Measurements from ENCODE around the gene RNF150.
A peak's percentile ranks its signal among the peaks of the same experiment; 100 is the strongest.
"Not testable (repeated sequence)": the region's sequence is repeated elsewhere in the genome, so short reads cannot be mapped to it uniquely, and the experiment has no call there.

Gene RNF150

GRCh38 chr4:141133146-141133998, at the start of gene RNF150:
TSS of gene RNF150 (minus strand) at chr4:141133469.
- peak; percentile 79 to 81 for DNase-seq (ENCODE audit: low read depth in 2 of 2)

GRCh38 chr4:141180991-141181761, 47.9 kb upstream of the RNF150 start:
- no peak for DNase-seq (ENCODE audit: low read depth in 2 of 2)

GRCh38 chr4:141179474-141180373, 46.5 kb upstream of the RNF150 start:
- DNase-seq (ENCODE audit: low read depth in 2 of 2), result no peak

GRCh38 chr4:141177171-141177570, 43.9 kb upstream of the RNF150 start:
- DNase-seq (ENCODE audit: low read depth in 2 of 2), result no peak

GRCh38 chr4:141174457-141174856, 41.2 kb upstream of the RNF150 start:
- no peak for DNase-seq (ENCODE audit: low read depth in 2 of 2)

- DNase-seq (ENCODE audit: low read depth in 2 of 2), result no peak
These were observed 37.4 kb upstream of the RNF150 start for GRCh38 chr4:141170671-141171070.

- no peak for DNase-seq (ENCODE audit: low read depth in 2 of 2)
These were observed 36.1 kb upstream of the RNF150 start for GRCh38 chr4:141169391-141169790.

GRCh38 chr4:141165001-141165400, 31.7 kb upstream of the RNF150 start:
- DNase-seq (ENCODE audit: low read depth in 2 of 2), result not testable (repeated sequence)

- DNase-seq (ENCODE audit: low read depth in 2 of 2), result no peak
These were observed 25.8 kb upstream of the RNF150 start for GRCh38 chr4:141159027-141159426.

- peak; percentile 18 to 24 for DNase-seq (ENCODE audit: low read depth in 2 of 2)
These were observed 24.9 kb upstream of the RNF150 start for GRCh38 chr4:141158219-141158618.

GRCh38 chr4:141155586-141155985, 22.3 kb upstream of the RNF150 start:
- no peak for DNase-seq (ENCODE audit: low read depth in 2 of 2)

- no peak for DNase-seq (ENCODE audit: low read depth in 2 of 2)
These were observed 21.5 kb upstream of the RNF150 start for GRCh38 chr4:141154725-141155124.

GRCh38 chr4:141153751-141154510, 20.7 kb upstream of the RNF150 start:
- DNase-seq (ENCODE audit: low read depth in 2 of 2), result no peak

- no peak for DNase-seq (ENCODE audit: low read depth in 2 of 2)
These were observed 10.9 kb upstream of the RNF150 start for GRCh38 chr4:141144207-141144606.

GRCh38 chr4:141142423-141142822, 9.2 kb upstream of the RNF150 start:
- no peak for DNase-seq (ENCODE audit: low read depth in 2 of 2)

- no peak for DNase-seq (ENCODE audit: low read depth in 2 of 2)
These were observed 7.3 kb upstream of the RNF150 start for GRCh38 chr4:141140391-141141200.

- DNase-seq (ENCODE audit: low read depth in 2 of 2), result no peak
These were observed 1.0 kb upstream of the RNF150 start for GRCh38 chr4:141133999-141134995.

- no peak for DNase-seq (ENCODE audit: low read depth in 2 of 2)
These were observed 542 bp downstream of the RNF150 start for GRCh38 chr4:141132709-141133145.
